Measurements from ENCODE around the gene ITGB1BP2. TPM values are rescaled to one million over a fixed set of nuclear protein-coding genes. Genes with fewer than 3 reads are reported as not detected.
"Not testable (repeated sequence)": the region's sequence is repeated elsewhere in the genome, so short reads cannot be mapped to it uniquely, and the experiment has no call there.

ITGB1BP2 gene
- total RNA-seq, 1 experiment from 2014 or later: 3.5 TPM

GRCh38 chrX:71315917-71316316, 14.4 kb downstream of the ITGB1BP2 start:
- no peaks in the 10 kb centered on the region for H3K4me1 ChIP-seq (ENCODE audit: control insufficient read depth in 1 of 2, insufficient read depth in 2 of 2, low read length in 2 of 2)
- no peaks in the 10 kb centered on the region for H4K20me1 ChIP-seq (ENCODE audit: insufficient read depth)
- DNase-seq (ENCODE audit: low read depth, low spot score) (no peak), ATAC-seq (no peak)
- no peaks in the 10 kb centered on the region for H3K9me2 ChIP-seq (ENCODE audit: insufficient read depth)
- no peak overlapping the region for H3K4me3 ChIP-seq (replicated peaks in 1 of 2; ENCODE audit: low read depth in 1 of 2, low read length in 2 of 2)
- H3K36me3 ChIP-seq (ENCODE audit: control insufficient read depth in 1 of 2, insufficient read depth in 2 of 2, low read length in 2 of 2): no peaks in the 10 kb centered on the region
- H3K4me2 ChIP-seq (ENCODE audit: low read length): no peak overlapping the region
- no peaks in the 10 kb centered on the region for H3K9me3 ChIP-seq (ENCODE audit: control insufficient read depth in 1 of 2, insufficient read depth in 1 of 2, low read depth in 1 of 2, low read length in 2 of 2)
- CTCF ChIA-PET: no interaction called here
- BruUV-seq (replicated peaks): no TSS peak
- H2AFZ ChIP-seq (ENCODE audit: low read depth, low read length, poor library complexity, severe bottlenecking): no peak overlapping the region
- H3K27me3 ChIP-seq (ENCODE audit: insufficient read depth, low read length): no peaks in the 10 kb centered on the region
- H3K27ac ChIP-seq (ENCODE audit: low read depth, low read length): no peak overlapping the region
- RAD21 ChIA-PET (ENCODE audit: low non-redundant PET in 1 of 2, low total read pairs in 2 of 2, uncharacterized antibody in 2 of 2, unreplicated experiment in 2 of 2): no interaction called here
- TF ChIP-seq EZH2 (IDR thresholded peaks at IDR 0.05) (no peak), SIN3A (IDR thresholded peaks at IDR 0.05; ENCODE audit: low read depth) (no peak), JUND (IDR thresholded peaks at IDR 0.05) (no peak), FOSL1 (IDR thresholded peaks at IDR 0.05; ENCODE audit: low read depth) (no peak), MAX (IDR thresholded peaks at IDR 0.05) (no peak), SRF (IDR thresholded peaks at IDR 0.05; ENCODE audit: low read depth) (no peak), ZNF274 (IDR thresholded peaks at IDR 0.05; ENCODE audit: low read depth, low read length) (no peak), CBX3 (IDR thresholded peaks at IDR 0.05; ENCODE audit: low read depth) (no peak), SP1 (IDR thresholded peaks at IDR 0.05; ENCODE audit: low read depth) (no peak), CTCF (IDR thresholded peaks at IDR 0.05 in 2 of 3, conservative IDR thresholded peaks at IDR 0.05 in 1 of 3; ENCODE audit: borderline replicate concordance in 1 of 3, insufficient read depth in 1 of 3, low read depth in 2 of 3, low read length in 2 of 3) (no peak), REST (IDR thresholded peaks at IDR 0.05; ENCODE audit: low read depth) (no peak), ZFX (IDR thresholded peaks at IDR 0.05) (no peak), ELF1 (IDR thresholded peaks at IDR 0.05; ENCODE audit: borderline replicate concordance, low read depth) (no peak), EGR1 (IDR thresholded peaks at IDR 0.05; ENCODE audit: low read depth) (no peak), TCF7L2 (IDR thresholded peaks at IDR 0.05; ENCODE audit: borderline replicate concordance, extremely low read depth, insufficient read depth, insufficient read length) (no peak), RAD21 (IDR thresholded peaks at IDR 0.05; ENCODE audit: low read depth) (no peak), EZH2phosphoT487 (IDR thresholded peaks at IDR 0.05; ENCODE audit: borderline replicate concordance) (no peak)
- no peak overlapping the region for H3K9ac ChIP-seq (ENCODE audit: low read length)
- POLR2A ChIA-PET: no interaction called here
- no peaks in the 10 kb centered on the region for H3K79me2 ChIP-seq (ENCODE audit: insufficient read depth, low read length)
- intact Hi-C loops (cut with micrococcal nuclease): no loop called here

GRCh38 chrX:71316959-71317358, 15.4 kb downstream of the ITGB1BP2 start:
- POLR2A ChIA-PET; RAD21 ChIA-PET (ENCODE audit: low non-redundant PET in 1 of 2, low total read pairs in 2 of 2, uncharacterized antibody in 2 of 2, unreplicated experiment in 2 of 2); H3K79me2 ChIP-seq (ENCODE audit: insufficient read depth, low read length); H3K4me2 ChIP-seq (ENCODE audit: low read length); intact Hi-C loops (cut with micrococcal nuclease); DNase-seq (ENCODE audit: low read depth, low spot score); H3K9me3 ChIP-seq (ENCODE audit: control insufficient read depth in 1 of 2, insufficient read depth in 1 of 2, low read depth in 1 of 2, low read length in 2 of 2); ATAC-seq; H3K4me3 ChIP-seq (replicated peaks in 1 of 2; ENCODE audit: low read depth in 1 of 2, low read length in 2 of 2); CTCF ChIA-PET; H3K9ac ChIP-seq (ENCODE audit: low read length); H3K9me2 ChIP-seq (ENCODE audit: insufficient read depth); H2AFZ ChIP-seq (ENCODE audit: low read depth, low read length, poor library complexity, severe bottlenecking); H3K4me1 ChIP-seq (ENCODE audit: control insufficient read depth in 1 of 2, insufficient read depth in 2 of 2, low read length in 2 of 2); H3K27ac ChIP-seq (ENCODE audit: low read depth, low read length); H3K36me3 ChIP-seq (ENCODE audit: control insufficient read depth in 1 of 2, insufficient read depth in 2 of 2, low read length in 2 of 2); BruUV-seq (replicated peaks); H4K20me1 ChIP-seq (ENCODE audit: insufficient read depth); H3K27me3 ChIP-seq (ENCODE audit: insufficient read depth, low read length): not testable (repeated sequence)
